ENCODE results near the gene SBNO2. TPM values are rescaled to one million over a fixed set of nuclear protein-coding genes. Genes with fewer than 3 reads are reported as not detected.

SBNO2 gene
- total and polyA plus RNA-seq, 2 experiments from 2014 or later = 6.9 to 35.4 TPM

- 0 out of 2 replicates have a peak, but pooled peaks cover 3% of the 10 kb centered on the region for H4K20me1 ChIP-seq (replicated peaks; ENCODE audit: insufficient read depth)
- no peak overlapping the region for H2AFZ ChIP-seq
- no peak overlapping the region for H3K4me2 ChIP-seq
- 0 out of 2 replicates have a peak, but pooled peaks cover 5% of the 10 kb centered on the region for H3K27me3 ChIP-seq (ENCODE audit: insufficient read depth)
- no peaks in the 10 kb centered on the region for H3K9me2 ChIP-seq (ENCODE audit: insufficient read depth)
- 0 out of 2 replicates have a peak, but pooled peaks cover 4% of the 10 kb centered on the region for H3K79me2 ChIP-seq (replicated peaks; ENCODE audit: insufficient read depth)
- H3K27ac Mint-ChIP-seq = no peak overlapping the region
- peaks cover 27% of the 10 kb centered on the region for H3K36me3 Mint-ChIP-seq (ENCODE audit: low read depth)
- peaks cover 4% of the 10 kb centered on the region; the same call in 1 of the 2 replicates for H3K36me3 ChIP-seq (ENCODE audit: insufficient read depth)
- H3K4me3 Mint-ChIP-seq = no peak overlapping the region
- no peak for ATAC-seq
- peaks cover 9% of the 10 kb centered on the region; the same call in 1 of the 3 replicates for H3K4me1 Mint-ChIP-seq
- H3F3A ChIP-seq (replicated peaks; ENCODE audit: low read depth) = peaks cover 18% of the 10 kb centered on the region
- H3K27ac ChIP-seq (ENCODE audit: low read depth) = no peak overlapping the region
- no peak overlapping the region for H3K4me3 ChIP-seq
- H3K27me3 Mint-ChIP-seq (ENCODE audit: insufficient read depth, low read depth, poor library complexity) = peaks cover 14% of the 10 kb centered on the region
- no peaks in the 10 kb centered on the region for H3K9me3 Mint-ChIP-seq
- TF ChIP-seq POLR2AphosphoS5 (IDR thresholded peaks at IDR 0.05; ENCODE audit: low read depth) = no peak
- TF ChIP-seq ZNF331 (CRISPR knock-in tag; IDR thresholded peaks at IDR 0.05; ENCODE audit: low read depth) = no peak
- TF ChIP-seq NANOG (IDR thresholded peaks at IDR 0.05; ENCODE audit: borderline replicate concordance) = no peak
- no peaks in the 10 kb centered on the region for H3K4me1 ChIP-seq (ENCODE audit: insufficient read depth)
- DNase-seq (ENCODE audit: low spot score) = no peak
Measured at GRCh38 chr19:1073063-1073955, 100.8 kb downstream of the SBNO2 start.

- Histone ChIP-seq H4K20me1 (replicated peaks; ENCODE audit: insufficient read depth) (0 out of 2 replicates have a peak, but pooled peaks cover 3% of the 10 kb centered on the region), H3F3A (replicated peaks; ENCODE audit: low read depth) (peaks cover 16% of the 10 kb centered on the region), H3K4me2 (no peak overlapping the region), H3K4me1 (ENCODE audit: insufficient read depth) (no peaks in the 10 kb centered on the region; the same call in 1 of the 2 replicates), H3K9me2 (ENCODE audit: insufficient read depth) (no peaks in the 10 kb centered on the region), H3K36me3 (ENCODE audit: insufficient read depth) (peaks cover 4% of the 10 kb centered on the region; the same call in 1 of the 2 replicates), H3K27ac (ENCODE audit: low read depth) (no peak overlapping the region), H2AFZ (no peak overlapping the region), H3K79me2 (replicated peaks; ENCODE audit: insufficient read depth) (0 out of 2 replicates have a peak, but pooled peaks cover 4% of the 10 kb centered on the region), H3K27me3 (ENCODE audit: insufficient read depth) (0 out of 2 replicates have a peak, but pooled peaks cover 5% of the 10 kb centered on the region), H3K4me3 (peak overlapping the region; percentile 63; the same call in 1 of the 2 replicates)
- Mint-ChIP-seq H3K36me3 (ENCODE audit: low read depth) (peaks cover 22% of the 10 kb centered on the region), H3K27me3 (ENCODE audit: insufficient read depth, low read depth, poor library complexity) (peaks cover 15% of the 10 kb centered on the region), H3K27ac (no peak overlapping the region), H3K9me3 (no peaks in the 10 kb centered on the region), H3K4me1 (peaks cover 11% of the 10 kb centered on the region; the same call in 2 of the 3 replicates), H3K4me3 (peak overlapping the region; percentile 82)
- ATAC-seq (no peak), DNase-seq (ENCODE audit: low spot score) (no peak)
- TF ChIP-seq ZNF331 (CRISPR knock-in tag; IDR thresholded peaks at IDR 0.05; ENCODE audit: low read depth) = no peak
- TF ChIP-seq CREB1 (CRISPR knock-in tag; IDR thresholded peaks at IDR 0.05; ENCODE audit: low read depth) = no peak
- no peak for TF ChIP-seq ZNF114 (CRISPR knock-in tag; IDR thresholded peaks at IDR 0.05)
- TF ChIP-seq, protein P1, sequence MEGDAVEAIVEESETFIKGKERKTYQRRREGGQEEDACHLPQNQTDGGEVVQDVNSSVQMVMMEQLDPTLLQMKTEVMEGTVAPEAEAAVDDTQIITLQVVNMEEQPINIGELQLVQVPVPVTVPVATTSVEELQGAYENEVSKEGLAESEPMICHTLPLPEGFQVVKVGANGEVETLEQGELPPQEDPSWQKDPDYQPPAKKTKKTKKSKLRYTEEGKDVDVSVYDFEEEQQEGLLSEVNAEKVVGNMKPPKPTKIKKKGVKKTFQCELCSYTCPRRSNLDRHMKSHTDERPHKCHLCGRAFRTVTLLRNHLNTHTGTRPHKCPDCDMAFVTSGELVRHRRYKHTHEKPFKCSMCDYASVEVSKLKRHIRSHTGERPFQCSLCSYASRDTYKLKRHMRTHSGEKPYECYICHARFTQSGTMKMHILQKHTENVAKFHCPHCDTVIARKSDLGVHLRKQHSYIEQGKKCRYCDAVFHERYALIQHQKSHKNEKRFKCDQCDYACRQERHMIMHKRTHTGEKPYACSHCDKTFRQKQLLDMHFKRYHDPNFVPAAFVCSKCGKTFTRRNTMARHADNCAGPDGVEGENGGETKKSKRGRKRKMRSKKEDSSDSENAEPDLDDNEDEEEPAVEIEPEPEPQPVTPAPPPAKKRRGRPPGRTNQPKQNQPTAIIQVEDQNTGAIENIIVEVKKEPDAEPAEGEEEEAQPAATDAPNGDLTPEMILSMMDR (conservative IDR thresholded peaks at IDR 0.05; ENCODE audit: low read depth in 2 of 2) = no peak
- no peak for TF ChIP-seq ETS1 (IDR thresholded peaks at IDR 0.05)
- no peak for TF ChIP-seq EZH2 (IDR thresholded peaks at IDR 0.05; ENCODE audit: low read depth, unreplicated experiment)
- TF ChIP-seq JUNB (IDR thresholded peaks at IDR 0.05; ENCODE audit: unreplicated experiment) = no peak
- TF ChIP-seq POLR2AphosphoS5 (IDR thresholded peaks at IDR 0.05; ENCODE audit: low read depth) = no peak
- no peak for TF ChIP-seq NANOG (IDR thresholded peaks at IDR 0.05; ENCODE audit: borderline replicate concordance)
- TF ChIP-seq, protein P2, sequence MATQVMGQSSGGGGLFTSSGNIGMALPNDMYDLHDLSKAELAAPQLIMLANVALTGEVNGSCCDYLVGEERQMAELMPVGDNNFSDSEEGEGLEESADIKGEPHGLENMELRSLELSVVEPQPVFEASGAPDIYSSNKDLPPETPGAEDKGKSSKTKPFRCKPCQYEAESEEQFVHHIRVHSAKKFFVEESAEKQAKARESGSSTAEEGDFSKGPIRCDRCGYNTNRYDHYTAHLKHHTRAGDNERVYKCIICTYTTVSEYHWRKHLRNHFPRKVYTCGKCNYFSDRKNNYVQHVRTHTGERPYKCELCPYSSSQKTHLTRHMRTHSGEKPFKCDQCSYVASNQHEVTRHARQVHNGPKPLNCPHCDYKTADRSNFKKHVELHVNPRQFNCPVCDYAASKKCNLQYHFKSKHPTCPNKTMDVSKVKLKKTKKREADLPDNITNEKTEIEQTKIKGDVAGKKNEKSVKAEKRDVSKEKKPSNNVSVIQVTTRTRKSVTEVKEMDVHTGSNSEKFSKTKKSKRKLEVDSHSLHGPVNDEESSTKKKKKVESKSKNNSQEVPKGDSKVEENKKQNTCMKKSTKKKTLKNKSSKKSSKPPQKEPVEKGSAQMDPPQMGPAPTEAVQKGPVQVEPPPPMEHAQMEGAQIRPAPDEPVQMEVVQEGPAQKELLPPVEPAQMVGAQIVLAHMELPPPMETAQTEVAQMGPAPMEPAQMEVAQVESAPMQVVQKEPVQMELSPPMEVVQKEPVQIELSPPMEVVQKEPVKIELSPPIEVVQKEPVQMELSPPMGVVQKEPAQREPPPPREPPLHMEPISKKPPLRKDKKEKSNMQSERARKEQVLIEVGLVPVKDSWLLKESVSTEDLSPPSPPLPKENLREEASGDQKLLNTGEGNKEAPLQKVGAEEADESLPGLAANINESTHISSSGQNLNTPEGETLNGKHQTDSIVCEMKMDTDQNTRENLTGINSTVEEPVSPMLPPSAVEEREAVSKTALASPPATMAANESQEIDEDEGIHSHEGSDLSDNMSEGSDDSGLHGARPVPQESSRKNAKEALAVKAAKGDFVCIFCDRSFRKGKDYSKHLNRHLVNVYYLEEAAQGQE (IDR thresholded peaks at IDR 0.05; ENCODE audit: unreplicated experiment) = no peak
Measured at GRCh38 chr19:1072371-1073015, 101.6 kb downstream of the SBNO2 start.

Data from GM23338 (cell line).